SK-N-SH treated with all-trans-retinoic acid at 6 μM for 48 hours (cell line): Measurements from ENCODE around the gene CHRNE.

Experiments used
- ATAC-seq: fragments of 200-7000 bp; cut with Tn5 transposase; 3 replicates; pipeline ENCODE4 v1.9.1; 2020; ENCODE audit warnings: mild to moderate bottlenecking, moderate library complexity
- ARNTL ChIP-seq: fragments of 450-650 bp; formaldehyde crosslinking; IDR thresholded peaks from 2 replicates; pipeline ENCODE4 v1.5.0; 2020; ENCODE audit warnings: low read depth, mild to moderate bottlenecking, moderate library complexity, borderline replicate concordance
- BACH2 ChIP-seq: fragments of 250-450 bp; sonication (Bioruptor Pico); IDR thresholded peaks from 2 replicates; pipeline ENCODE4 v1.9.0; 2021; ENCODE audit warnings: mild to moderate bottlenecking, borderline replicate concordance
- ESRRG ChIP-seq: fragments of 250-450 bp; sonication (Bioruptor Pico); IDR thresholded peaks from 2 replicates; pipeline ENCODE4 v1.6.1; 2021; ENCODE audit warnings: mild to moderate bottlenecking
- GLIS3 ChIP-seq: fragments of 250-450 bp; sonication (Bioruptor Pico); IDR thresholded peaks from 2 replicates; pipeline ENCODE4 v1.5.0; 2020; ENCODE audit warnings: mild to moderate bottlenecking, moderate library complexity
- ISL1 ChIP-seq: fragments of 250-450 bp; sonication (Bioruptor Pico); IDR thresholded peaks from 2 replicates; pipeline ENCODE4 v2.1.2; 2022; ENCODE audit warnings: mild to moderate bottlenecking, moderate library complexity
- OSR1 ChIP-seq: fragments of 250-450 bp; sonication (Bioruptor Pico); IDR thresholded peaks from 2 replicates; pipeline ENCODE4 v1.8.0; 2022; ENCODE audit warnings: moderate library complexity, mild to moderate bottlenecking, inconsistent platforms
- PPARA ChIP-seq: fragments of 250-450 bp; sonication (Bioruptor Pico); IDR thresholded peaks from 2 replicates; pipeline ENCODE4 v1.5.0; 2020; ENCODE audit warnings: mild to moderate bottlenecking, borderline replicate concordance
- RARB ChIP-seq: fragments of 250-450 bp; sonication (Bioruptor Pico); IDR thresholded peaks from 2 replicates; pipeline ENCODE4 v1.8.0; 2021; ENCODE audit warnings: mild to moderate bottlenecking, moderate library complexity
- SNAI2 ChIP-seq: fragments of 250-450 bp; sonication (Bioruptor Pico); IDR thresholded peaks from 2 replicates; pipeline ENCODE4 v1.5.0; 2020; ENCODE audit warnings: mild to moderate bottlenecking, moderate library complexity
- TCF4 ChIP-seq: fragments of 250-450 bp; sonication (Bioruptor Pico); IDR thresholded peaks from 2 replicates; pipeline ENCODE4 v1.8.0; 2021; ENCODE audit warnings: mild to moderate bottlenecking, moderate library complexity, borderline replicate concordance
- TOX ChIP-seq: fragments of 250-450 bp; sonication (Bioruptor Pico); IDR thresholded peaks from 2 replicates; pipeline ENCODE4 v1.8.0; 2021; ENCODE audit warnings: mild to moderate bottlenecking, moderate library complexity, borderline replicate concordance
- ZC3H10 ChIP-seq: fragments of 250-450 bp; sonication (Bioruptor Pico); IDR thresholded peaks from 2 replicates; pipeline ENCODE4 v1.5.1; 2021; ENCODE audit warnings: mild to moderate bottlenecking, moderate library complexity
- ZFP3 ChIP-seq: fragments of 250-450 bp; sonication (Bioruptor Pico); IDR thresholded peaks from 2 replicates; pipeline ENCODE4 v1.5.0; 2020; ENCODE audit warnings: mild to moderate bottlenecking, moderate library complexity
- ZFP30 ChIP-seq: fragments of 450-650 bp; formaldehyde crosslinking; IDR thresholded peaks from 2 replicates; pipeline ENCODE4 v1.5.0; 2022; ENCODE audit warnings: mild to moderate bottlenecking, moderate library complexity
- ZNF565 ChIP-seq: fragments of 450-650 bp; formaldehyde crosslinking; conservative IDR thresholded peaks from 2 replicates; pipeline ENCODE4 v1.5.0; 2020; ENCODE audit warnings: low read depth, mild to moderate bottlenecking, moderate library complexity
- ZNF70 ChIP-seq: fragments of 450-650 bp; formaldehyde crosslinking; IDR thresholded peaks from 2 replicates; pipeline ENCODE4 v1.5.0; 2020; ENCODE audit warnings: mild to moderate bottlenecking, moderate library complexity
- ZNF8 ChIP-seq: fragments of 450-650 bp; formaldehyde crosslinking; IDR thresholded peaks from 2 replicates; pipeline ENCODE4 v1.5.0; 2020; ENCODE audit warnings: mild to moderate bottlenecking, moderate library complexity
- TF ChIP-seq, protein P1 (sequence below): fragments of 250-450 bp; sonication (Bioruptor Pico); IDR thresholded peaks from 2 replicates; pipeline ENCODE4 v1.8.0; 2020; ENCODE audit warnings: mild to moderate bottlenecking, moderate library complexity, borderline replicate concordance
- TF ChIP-seq, protein P2 (sequence below): fragments of 250-450 bp; sonication (Bioruptor Pico); IDR thresholded peaks from 2 replicates; pipeline ENCODE4 v1.5.1; 2021; ENCODE audit warnings: mild to moderate bottlenecking, moderate library complexity
- TF ChIP-seq, protein P3 (sequence below): fragments of 250-450 bp; sonication (Bioruptor Pico); IDR thresholded peaks from 2 replicates; pipeline ENCODE4 v1.5.1; 2020; ENCODE audit warnings: low read depth, mild to moderate bottlenecking, moderate library complexity
- TF ChIP-seq, protein P4 (sequence below): fragments of 250-450 bp; sonication (Bioruptor Pico); IDR thresholded peaks from 2 replicates; pipeline ENCODE4 v1.5.0; 2020; ENCODE audit warnings: mild to moderate bottlenecking, moderate library complexity
- TF ChIP-seq, protein P5 (sequence below): fragments of 250-450 bp; sonication (Bioruptor Pico); IDR thresholded peaks from 2 replicates; pipeline ENCODE4 v1.8.0; 2021; ENCODE audit warnings: low read depth, mild to moderate bottlenecking, moderate library complexity, borderline replicate concordance

Gene CHRNE

DNA sequence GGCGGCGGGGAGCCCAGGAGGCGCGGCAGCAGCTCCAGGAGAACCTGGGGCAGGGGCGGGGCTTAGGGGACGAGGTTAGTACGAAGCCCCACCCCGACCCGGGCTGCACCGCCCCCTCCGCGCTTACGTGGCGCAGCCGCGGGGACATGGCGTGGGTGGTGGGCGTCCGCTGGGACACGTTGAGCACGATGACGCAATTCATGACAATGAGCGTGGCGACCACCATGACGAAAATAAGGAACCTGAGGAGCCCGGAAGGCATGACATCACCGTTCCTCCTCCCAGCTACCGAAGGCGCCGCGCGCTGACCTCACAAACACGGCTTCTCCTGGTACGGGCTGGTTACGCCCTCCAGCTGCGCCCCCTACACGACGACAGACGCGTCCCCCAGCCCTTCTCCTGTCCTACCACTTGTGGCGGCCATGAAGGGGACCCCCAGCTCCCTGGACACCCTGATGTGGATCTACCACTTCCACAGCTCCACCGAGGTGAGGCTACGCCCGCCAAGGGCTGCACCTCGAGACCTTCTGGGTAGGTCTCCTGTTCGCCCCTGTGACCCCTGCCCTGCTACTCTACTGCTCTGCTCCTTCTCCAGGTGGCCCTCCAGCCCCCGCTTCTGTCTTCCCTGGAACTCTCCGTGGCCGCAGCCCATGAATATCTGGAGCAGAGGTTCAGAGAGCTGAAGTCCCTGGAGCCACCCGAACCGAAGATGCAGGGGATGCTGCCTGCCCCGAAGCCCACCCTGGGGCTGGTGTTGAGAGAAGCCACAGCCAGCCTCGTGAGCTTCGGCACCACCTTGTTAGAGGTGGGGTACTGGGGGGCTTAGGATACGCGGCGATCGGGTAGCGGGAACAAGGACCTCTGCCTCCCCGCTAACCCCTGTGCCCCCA is 3.3 kb downstream of the CHRNE start, which contains the start of gene C17orf107 (continued):
- TF ChIP-seq, protein P1, sequence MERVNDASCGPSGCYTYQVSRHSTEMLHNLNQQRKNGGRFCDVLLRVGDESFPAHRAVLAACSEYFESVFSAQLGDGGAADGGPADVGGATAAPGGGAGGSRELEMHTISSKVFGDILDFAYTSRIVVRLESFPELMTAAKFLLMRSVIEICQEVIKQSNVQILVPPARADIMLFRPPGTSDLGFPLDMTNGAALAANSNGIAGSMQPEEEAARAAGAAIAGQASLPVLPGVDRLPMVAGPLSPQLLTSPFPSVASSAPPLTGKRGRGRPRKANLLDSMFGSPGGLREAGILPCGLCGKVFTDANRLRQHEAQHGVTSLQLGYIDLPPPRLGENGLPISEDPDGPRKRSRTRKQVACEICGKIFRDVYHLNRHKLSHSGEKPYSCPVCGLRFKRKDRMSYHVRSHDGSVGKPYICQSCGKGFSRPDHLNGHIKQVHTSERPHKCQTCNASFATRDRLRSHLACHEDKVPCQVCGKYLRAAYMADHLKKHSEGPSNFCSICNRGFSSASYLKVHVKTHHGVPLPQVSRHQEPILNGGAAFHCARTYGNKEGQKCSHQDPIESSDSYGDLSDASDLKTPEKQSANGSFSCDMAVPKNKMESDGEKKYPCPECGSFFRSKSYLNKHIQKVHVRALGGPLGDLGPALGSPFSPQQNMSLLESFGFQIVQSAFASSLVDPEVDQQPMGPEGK (CRISPR knock-in tag): no peak
- TF ChIP-seq ZNF8: no peak
- TF ChIP-seq OSR1 (CRISPR knock-in tag): no peak
- no peak for TF ChIP-seq ARNTL (CRISPR knock-in tag)
- no peak for TF ChIP-seq ZC3H10 (CRISPR knock-in tag)
- no peak for TF ChIP-seq ZNF70 (CRISPR knock-in tag)
- no peak for TF ChIP-seq GLIS3 (CRISPR knock-in tag)
- TF ChIP-seq, protein P2, sequence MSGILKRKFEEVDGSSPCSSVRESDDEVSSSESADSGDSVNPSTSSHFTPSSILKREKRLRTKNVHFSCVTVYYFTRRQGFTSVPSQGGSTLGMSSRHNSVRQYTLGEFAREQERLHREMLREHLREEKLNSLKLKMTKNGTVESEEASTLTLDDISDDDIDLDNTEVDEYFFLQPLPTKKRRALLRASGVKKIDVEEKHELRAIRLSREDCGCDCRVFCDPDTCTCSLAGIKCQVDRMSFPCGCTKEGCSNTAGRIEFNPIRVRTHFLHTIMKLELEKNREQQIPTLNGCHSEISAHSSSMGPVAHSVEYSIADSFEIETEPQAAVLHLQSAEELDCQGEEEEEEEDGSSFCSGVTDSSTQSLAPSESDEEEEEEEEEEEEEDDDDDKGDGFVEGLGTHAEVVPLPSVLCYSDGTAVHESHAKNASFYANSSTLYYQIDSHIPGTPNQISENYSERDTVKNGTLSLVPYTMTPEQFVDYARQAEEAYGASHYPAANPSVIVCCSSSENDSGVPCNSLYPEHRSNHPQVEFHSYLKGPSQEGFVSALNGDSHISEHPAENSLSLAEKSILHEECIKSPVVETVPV (CRISPR knock-in tag): no peak
- TF ChIP-seq SNAI2 (CRISPR knock-in tag): no peak

DNA sequence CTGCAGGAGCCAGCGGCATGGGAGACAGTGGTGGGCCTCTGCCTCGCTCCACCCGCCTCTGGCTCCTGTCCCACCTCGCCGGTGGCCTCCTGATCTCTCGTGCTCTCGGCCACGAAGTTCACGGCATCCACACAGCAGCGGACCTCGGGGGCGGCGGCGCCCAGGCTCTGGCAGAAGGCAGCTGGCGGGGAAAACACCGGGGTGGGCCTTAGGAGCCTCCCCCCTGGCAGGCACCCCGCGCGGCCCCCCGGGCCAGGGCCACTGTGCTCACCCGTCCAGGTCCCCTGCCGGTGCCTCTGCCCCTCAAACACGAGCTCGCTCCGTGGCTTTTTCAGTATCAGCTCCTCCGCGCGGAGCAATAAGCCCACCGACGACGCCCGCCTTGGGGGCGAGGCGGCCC is 4.0 kb downstream of the CHRNE start:
- no peak for ATAC-seq
- TF ChIP-seq TOX (CRISPR knock-in tag) (no peak), RARB (CRISPR knock-in tag) (no peak), PPARA (CRISPR knock-in tag) (no peak), BACH2 (no peak), ARNTL (CRISPR knock-in tag) (no peak), ZNF8 (no peak), SNAI2 (CRISPR knock-in tag) (no peak), ZC3H10 (CRISPR knock-in tag) (no peak), ZFP30 (no peak), OSR1 (CRISPR knock-in tag) (no peak), ZFP3 (CRISPR knock-in tag) (no peak), ESRRG (CRISPR knock-in tag) (no peak), TCF4 (CRISPR knock-in tag) (no peak), ISL1 (CRISPR knock-in tag) (no peak), ZNF70 (CRISPR knock-in tag) (no peak)
- TF ChIP-seq, protein P3, sequence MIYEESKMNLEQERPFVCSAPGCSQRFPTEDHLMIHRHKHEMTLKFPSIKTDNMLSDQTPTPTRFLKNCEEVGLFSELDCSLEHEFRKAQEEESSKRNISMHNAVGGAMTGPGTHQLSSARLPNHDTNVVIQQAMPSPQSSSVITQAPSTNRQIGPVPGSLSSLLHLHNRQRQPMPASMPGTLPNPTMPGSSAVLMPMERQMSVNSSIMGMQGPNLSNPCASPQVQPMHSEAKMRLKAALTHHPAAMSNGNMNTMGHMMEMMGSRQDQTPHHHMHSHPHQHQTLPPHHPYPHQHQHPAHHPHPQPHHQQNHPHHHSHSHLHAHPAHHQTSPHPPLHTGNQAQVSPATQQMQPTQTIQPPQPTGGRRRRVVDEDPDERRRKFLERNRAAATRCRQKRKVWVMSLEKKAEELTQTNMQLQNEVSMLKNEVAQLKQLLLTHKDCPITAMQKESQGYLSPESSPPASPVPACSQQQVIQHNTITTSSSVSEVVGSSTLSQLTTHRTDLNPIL: no peak
- TF ChIP-seq, protein P4, sequence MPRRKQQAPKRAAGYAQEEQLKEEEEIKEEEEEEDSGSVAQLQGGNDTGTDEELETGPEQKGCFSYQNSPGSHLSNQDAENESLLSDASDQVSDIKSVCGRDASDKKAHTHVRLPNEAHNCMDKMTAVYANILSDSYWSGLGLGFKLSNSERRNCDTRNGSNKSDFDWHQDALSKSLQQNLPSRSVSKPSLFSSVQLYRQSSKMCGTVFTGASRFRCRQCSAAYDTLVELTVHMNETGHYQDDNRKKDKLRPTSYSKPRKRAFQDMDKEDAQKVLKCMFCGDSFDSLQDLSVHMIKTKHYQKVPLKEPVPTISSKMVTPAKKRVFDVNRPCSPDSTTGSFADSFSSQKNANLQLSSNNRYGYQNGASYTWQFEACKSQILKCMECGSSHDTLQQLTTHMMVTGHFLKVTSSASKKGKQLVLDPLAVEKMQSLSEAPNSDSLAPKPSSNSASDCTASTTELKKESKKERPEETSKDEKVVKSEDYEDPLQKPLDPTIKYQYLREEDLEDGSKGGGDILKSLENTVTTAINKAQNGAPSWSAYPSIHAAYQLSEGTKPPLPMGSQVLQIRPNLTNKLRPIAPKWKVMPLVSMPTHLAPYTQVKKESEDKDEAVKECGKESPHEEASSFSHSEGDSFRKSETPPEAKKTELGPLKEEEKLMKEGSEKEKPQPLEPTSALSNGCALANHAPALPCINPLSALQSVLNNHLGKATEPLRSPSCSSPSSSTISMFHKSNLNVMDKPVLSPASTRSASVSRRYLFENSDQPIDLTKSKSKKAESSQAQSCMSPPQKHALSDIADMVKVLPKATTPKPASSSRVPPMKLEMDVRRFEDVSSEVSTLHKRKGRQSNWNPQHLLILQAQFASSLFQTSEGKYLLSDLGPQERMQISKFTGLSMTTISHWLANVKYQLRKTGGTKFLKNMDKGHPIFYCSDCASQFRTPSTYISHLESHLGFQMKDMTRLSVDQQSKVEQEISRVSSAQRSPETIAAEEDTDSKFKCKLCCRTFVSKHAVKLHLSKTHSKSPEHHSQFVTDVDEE: no peak
- TF ChIP-seq, protein P5, sequence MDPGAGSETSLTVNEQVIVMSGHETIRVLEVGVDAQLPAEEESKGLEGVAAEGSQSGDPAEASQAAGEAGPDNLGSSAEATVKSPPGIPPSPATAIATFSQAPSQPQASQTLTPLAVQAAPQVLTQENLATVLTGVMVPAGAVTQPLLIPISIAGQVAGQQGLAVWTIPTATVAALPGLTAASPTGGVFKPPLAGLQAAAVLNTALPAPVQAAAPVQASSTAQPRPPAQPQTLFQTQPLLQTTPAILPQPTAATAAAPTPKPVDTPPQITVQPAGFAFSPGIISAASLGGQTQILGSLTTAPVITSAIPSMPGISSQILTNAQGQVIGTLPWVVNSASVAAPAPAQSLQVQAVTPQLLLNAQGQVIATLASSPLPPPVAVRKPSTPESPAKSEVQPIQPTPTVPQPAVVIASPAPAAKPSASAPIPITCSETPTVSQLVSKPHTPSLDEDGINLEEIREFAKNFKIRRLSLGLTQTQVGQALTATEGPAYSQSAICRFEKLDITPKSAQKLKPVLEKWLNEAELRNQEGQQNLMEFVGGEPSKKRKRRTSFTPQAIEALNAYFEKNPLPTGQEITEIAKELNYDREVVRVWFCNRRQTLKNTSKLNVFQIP (CRISPR knock-in tag): no peak
- TF ChIP-seq, all 23 proteins: peak for 0

DNA sequence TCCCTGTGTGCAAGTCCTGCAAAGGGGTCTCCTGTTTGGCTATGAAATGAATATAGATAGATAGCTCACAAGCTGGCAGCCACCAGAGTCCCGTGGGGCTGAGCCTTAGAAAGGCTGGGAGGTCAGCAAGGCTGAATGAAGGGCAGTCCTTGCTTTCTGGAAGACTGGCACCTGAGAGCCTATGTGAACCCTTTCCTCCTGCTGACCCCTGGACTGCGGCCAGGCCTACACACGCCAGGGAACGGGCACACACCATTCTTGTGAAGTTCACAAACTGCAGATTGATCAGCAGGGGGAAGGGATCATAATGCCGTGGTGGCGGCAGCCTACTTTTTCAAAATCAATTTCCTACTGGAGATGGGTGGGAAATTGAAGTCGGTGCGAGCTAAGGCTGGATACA is 4.5 kb downstream of the CHRNE start:
- TF ChIP-seq ZNF565 (no peak), RARB (CRISPR knock-in tag) (no peak), ZFP30 (no peak), ZNF8 (no peak), OSR1 (CRISPR knock-in tag) (no peak), SNAI2 (CRISPR knock-in tag) (no peak), ZNF70 (CRISPR knock-in tag) (no peak), PPARA (CRISPR knock-in tag) (no peak)
- TF ChIP-seq, protein P2 (CRISPR knock-in tag): no peak
- ATAC-seq: no peak
